Stimulated activated CD4-positive, alpha-beta T cell treated with anti-CD3 and anti-CD28 coated beads, Interleukin-1b, Interleukin-23, amount 100 ng/mL, for 1 hour (primary cell): ENCODE measurements around the gene PLCL1.

Source experiments
- DNase-seq, 2 donors: peaks; one replicate each; pipeline ENCODE4 v3.0.0-alpha.2; 2020; ENCODE audit warnings: low read depth in 2 of 2

PLCL1 gene

DNA sequence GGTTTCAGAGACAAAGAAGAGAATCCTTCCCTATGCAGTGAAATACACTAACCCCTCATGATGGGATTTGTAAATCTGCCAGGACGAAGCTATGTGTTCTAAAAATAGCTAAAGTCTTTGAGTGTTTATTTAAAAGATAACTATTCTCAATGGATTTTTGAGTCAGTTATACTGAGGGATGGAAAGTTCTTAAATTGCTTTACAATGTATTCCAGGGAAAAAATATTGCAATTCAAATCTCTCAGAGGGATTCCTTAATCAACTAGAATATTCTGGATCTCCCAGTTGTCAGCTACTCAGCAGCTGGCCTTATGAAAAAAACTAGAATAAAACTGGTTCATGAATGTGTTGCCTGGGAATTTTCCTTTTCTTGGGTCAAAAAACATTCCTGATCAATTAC is 312.4 kb downstream of the PLCL1 start:
- no peak for DNase-seq

DNA sequence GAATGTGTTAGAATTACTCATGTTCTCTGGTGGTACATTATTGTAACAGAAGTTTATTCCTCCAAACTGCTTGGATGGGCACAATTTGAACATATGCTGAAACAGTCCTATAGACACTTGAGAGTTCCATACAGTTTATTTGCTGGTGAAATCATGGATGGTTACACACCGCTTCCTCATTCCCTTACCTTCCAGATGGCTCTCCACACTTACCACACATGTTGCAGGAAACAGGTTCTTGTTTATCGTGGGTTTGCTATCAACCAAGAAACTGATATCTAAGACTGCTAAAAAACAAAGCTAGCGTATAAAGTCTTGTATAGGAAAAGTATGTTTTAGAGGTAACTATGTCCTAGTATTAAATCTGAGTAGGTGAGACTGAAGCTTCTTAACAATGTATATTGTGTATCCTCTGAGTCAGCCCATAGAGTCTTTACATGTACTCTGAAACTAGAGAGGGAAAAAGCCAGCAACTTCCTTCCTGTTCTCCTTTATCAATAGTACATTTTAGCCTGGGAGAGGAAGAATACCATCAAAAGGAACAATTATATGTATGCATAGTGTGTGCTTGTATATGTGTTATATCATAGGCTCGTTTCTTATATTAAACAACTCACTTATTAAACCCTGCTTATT is 313.1 kb downstream of the PLCL1 start:
- no peak for DNase-seq

DNA sequence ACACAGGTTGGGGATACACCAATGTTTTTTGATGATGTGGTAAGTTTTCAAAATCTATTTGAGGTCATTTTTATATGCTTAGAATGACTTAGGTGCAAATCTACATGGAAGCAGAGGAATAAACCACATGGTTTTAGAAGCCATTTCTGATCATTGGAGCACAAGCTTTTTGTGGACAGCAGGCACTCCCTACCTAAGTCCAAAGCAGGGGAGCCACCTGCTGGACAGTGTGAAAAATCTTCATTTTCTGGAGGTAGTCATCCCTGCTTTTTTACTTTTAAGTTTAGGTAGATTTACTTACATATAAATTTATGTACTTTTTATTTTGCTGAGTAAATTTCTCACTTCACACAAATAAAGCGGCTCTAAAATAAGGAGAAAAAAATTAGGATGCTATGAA is 323.2 kb downstream of the PLCL1 start:
- peak; percentile 12 for DNase-seq

DNA sequence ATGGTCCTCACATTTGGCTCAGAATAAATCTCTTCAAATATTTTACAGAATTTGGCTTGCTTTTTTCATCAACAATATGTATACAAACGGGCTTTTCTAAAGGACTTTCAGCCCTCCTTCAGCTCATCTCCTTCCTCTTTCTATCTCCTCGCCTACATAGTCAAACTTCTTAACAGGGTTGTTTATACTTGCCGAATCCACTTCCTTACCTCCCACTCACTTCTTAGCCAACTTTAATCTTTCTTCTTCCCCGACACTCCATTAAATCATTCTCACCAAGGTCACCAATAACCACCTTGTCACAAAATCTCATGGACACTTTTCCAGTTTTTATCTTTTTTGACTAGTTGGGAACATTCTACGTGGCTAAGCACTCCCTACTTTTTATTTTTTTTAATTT is 325.2 kb downstream of the PLCL1 start:
- DNase-seq = no peak

DNA sequence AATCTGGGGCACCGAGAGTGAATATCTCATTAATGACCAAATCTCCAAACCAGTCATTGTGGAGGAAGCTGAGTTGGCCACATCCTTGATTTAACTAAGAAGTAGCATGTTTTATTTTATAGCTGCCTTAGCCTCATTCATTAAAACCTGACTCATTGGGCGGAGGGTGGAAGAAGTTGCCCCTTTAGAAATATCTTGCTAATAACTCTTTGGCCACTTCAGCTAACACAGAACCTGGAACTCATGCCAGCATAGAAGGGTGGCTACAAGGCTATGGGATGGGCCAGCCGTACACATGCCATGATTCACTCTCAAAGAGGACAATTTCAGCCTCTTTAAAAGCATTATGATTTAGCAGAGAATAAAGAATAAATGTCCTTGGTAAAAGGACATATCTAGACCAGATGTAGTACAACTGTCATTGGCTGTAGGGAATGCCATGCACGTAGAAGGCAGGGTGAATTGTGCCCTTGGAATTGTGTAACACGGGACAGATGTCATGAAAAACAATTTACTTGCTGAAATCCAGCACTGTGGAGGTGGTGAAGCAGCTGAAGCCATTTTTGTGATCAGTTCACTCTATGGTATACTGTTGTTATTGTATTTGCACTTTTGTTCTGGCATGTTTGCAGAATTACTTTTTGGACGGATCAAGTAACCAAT is 330.0 kb downstream of the PLCL1 start:
- no peak for DNase-seq

DNA sequence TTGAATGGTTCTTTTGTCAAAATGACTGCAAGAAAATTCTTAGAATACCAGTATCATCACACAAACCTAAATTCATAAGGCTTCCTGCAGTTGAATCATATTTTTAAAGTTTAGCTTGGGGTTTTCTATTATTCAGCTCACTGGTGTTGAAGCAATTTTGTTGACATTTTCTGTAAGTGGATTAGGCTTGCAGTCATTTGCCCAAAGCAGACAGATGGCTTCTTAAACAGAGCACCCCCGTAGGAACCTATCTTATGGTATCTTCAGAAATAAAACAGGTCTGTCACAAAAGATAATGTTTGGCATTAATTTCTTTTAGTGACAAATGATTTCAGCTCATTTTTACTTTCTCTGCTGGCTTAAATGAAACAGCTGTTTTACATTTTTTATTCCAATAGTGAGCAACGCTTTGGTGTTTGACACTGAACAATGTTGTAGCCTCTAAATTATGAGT is 331.1 kb downstream of the PLCL1 start:
- no peak for DNase-seq

- DNase-seq = no peak
These were observed 331.7 kb downstream of the PLCL1 start for GRCh38 chr2:198136142-198136541.

DNA sequence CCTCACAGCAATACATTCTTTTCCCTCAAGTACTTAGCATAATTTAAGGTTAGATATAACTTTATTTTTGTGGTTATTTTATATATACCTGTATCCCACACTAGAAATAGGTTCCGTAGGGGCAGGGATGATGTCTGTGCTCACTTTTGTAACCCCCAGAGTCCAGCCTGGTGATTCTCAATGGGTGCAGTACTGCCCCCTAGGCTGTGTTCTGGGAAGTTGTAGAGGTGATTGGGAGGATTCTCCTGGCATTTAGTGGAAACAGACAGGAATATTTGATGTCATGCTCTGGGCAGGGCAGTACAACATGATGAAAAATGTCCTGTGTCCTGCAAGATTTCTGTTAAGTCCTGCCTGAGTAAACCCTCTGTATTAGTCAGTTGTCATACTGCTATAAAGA is 333.3 kb downstream of the PLCL1 start:
- no peak for DNase-seq

DNA sequence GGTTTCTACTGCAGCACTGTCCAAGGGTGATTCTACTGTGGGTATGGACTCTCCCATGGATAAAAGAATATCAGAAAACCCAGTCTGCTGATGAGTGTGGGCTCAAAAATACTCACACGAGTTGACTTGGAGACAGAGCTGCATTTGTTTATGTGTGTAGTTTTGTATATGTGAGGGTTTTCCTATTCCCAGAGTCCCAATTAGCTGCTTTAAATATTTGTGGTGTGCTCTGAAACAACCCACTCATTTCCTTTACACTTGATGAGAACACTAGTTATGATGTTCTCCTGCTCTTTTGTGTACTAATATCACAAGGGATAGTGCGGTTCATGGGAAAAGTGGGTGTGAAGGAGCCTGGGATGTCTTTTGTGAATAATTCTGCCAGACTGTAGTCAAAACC is 337.3 kb downstream of the PLCL1 start:
- no peak for DNase-seq

GRCh38 chr2:198143156-198143555 is 338.8 kb downstream of the PLCL1 start:
- no peak for DNase-seq

GRCh38 chr2:198143793-198144192 is 339.4 kb downstream of the PLCL1 start:
- DNase-seq = no peak

GRCh38 chr2:198144660-198145059 is 340.3 kb downstream of the PLCL1 start:
- DNase-seq = no peak

DNA sequence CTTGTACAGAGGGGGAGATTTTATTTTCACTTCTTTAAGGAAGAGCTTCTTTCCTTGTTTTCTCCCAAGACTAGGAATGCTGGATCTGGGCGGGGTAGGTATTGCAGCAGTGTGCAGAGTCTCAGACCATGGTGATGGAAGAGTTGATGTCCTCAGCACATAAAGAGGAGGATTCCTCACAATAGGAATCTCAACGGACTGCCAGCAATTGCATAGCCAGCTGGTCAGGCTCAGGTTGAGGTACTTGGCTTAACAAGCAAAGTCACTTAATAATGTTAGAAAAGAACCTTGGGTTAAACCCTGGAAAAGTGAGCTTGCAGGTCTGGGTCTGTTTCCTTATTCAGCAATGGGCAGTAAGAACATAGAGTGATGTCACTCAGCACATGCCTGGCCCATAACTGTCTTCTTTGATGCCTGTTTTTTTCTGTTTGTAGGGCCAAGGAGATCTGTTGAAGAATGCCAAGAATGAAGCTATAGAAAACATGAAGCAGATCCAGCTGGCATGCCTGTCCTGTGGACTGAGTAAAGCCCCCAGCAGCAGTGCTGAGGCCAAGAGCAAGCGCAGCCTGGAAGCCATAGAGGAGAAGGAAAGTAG is 342.1 kb downstream of the PLCL1 start:
- no peak for DNase-seq

DNA sequence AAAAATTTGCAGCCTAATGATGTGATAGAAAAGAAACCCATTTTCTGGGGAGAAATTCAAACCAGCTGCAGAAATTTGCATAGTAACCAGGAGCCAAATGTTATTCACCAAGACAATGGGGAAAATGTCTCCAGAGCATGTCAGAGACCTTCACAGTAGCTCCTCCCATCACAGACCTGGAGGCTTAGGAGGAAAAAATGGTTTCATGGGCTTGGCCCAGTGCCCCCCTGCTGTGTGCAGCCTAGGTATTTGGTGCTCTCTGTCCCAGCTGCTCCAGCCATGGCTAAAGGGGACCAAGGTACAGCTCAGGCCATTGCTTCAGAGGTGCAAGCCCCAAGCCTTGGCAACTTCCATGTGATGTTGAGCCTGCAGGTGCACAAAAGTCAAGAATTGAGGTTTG is 352.9 kb downstream of the PLCL1 start:
- no peak for DNase-seq

DNA sequence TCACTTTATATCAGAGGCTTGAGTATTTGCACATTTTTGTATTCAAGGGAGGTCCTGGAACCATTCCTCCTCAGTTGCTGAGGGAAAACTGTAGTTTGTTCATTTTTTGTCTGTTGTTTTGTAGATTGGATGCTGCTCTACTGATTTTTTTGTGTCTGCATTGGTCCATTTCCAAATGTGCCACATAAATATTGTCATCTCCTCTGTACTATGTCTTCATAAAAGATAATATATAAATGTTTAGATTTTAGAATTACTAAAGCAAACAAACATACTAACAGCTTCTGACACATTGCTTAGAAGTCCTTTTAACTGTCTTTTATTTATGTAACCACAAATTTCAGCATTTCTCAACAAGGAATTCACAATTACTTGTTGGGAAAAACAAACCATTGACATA is 356.8 kb downstream of the PLCL1 start:
- DNase-seq = no peak

GRCh38 chr2:198162276-198162675 is 357.9 kb downstream of the PLCL1 start:
- no peak for DNase-seq

DNA sequence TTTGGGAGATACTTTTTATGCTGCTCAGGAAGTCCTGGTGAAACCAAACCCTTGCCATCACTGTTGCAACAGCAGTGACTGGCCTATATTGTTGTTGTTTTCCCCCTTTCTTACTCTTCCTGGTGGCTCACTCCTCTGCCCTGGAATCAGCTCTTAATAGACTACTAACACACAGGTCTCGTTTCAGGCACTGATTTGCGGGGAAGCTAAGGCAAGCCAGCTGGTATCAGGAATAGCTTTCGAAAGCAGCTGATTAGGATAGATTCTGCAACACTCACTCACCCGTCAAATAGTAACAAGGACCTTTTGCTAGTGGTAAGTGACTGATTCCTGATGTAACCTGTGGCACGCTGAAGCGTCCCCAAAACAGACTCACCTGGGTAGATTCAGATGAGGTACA is 360.4 kb downstream of the PLCL1 start:
- no peak for DNase-seq

- no peak for DNase-seq
These were observed 360.9 kb downstream of the PLCL1 start for GRCh38 chr2:198165289-198165688.

GRCh38 chr2:198167346-198167745 is 363.0 kb downstream of the PLCL1 start:
- no peak for DNase-seq

GRCh38 chr2:198168651-198169050 is 364.3 kb downstream of the PLCL1 start:
- DNase-seq = no peak

DNA sequence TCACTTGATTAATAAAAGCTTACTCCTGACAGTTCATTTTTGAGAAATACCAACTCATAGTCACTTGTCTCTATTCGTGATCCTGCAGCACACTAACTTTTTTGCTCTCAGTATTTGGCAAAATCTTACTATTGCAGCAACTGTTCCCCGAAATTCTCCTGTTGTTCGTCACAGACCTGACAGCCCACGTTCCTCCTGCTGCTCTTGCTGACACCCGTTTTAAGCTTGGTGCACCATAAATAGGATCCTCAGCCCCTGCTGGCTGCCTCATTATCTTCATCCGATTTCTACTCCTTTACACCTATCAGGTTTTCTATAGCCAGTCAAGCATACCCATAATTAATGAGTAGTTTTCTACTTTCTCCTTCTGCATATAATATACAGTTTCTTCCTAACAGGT is 368.8 kb downstream of the PLCL1 start:
- DNase-seq = no peak

DNA sequence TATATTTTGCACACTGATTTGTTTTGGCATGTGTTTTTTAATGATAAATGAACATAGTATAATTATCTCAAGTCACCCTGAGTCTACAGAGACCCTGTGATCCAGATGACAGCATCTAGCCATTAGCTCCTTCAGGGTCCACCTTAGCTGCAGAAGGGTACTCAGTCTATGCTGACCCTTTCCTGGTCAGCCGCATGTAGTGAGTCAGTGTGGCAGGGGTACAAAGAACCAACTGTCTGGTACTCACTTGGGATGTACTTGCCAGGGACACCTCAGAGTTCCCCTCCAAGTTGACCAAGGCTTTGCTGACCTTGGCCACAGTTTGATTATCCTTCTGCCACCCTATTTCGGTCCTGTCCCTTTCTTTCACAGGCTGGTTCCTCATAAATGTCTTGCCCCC is 369.5 kb downstream of the PLCL1 start:
- DNase-seq = no peak

DNA sequence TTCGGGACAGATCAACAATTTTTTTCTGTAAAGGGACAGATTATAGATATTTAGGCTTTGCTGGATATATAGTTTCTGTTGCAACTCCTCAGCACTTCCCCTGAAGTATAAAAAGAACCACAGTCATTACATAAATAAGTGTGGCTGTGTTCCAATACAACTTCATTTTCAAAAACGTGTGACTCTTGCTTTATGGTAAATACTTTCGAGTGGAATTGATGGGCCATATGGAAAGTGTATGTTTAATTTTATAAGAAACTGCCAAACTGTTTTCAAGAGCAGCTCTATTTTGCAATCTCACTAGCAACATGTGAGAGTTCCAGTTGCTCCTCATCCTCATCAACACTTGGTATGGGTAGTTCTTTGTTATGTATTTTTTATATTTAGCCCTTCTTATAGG is 370.9 kb downstream of the PLCL1 start:
- no peak for DNase-seq
